IPS-18c (cell line): Measurements from ENCODE around the gene TEX2.
"Not testable (repeated sequence)": the region's sequence is repeated elsewhere in the genome, so short reads cannot be mapped to it uniquely, and the experiment has no call there.

Experiments used
- H3K4me3 ChIP-seq: 2 replicates; pipeline ENCODE4 v1.7.0; 2013; ENCODE audit warnings: low read depth, mild to moderate bottlenecking, low read length, moderate library complexity; ENCODE audit not compliant: insufficient read depth
- H3K9me3 ChIP-seq: one replicate; pipeline ENCODE4 v1.6.1; 2013; ENCODE audit warnings: mild to moderate bottlenecking, low read length, moderate library complexity; ENCODE audit not compliant: control insufficient read depth, insufficient read depth

TEX2 gene

GRCh38 chr17:64179024-64179423, 84.0 kb downstream of the TEX2 start:
- not testable (repeated sequence) for H3K4me3 ChIP-seq, H3K9me3 ChIP-seq

- Histone ChIP-seq H3K9me3 (no peaks in the 10 kb centered on the region), H3K4me3 (no peak overlapping the region)
Measured at GRCh38 chr17:64178011-64178825, 84.8 kb downstream of the TEX2 start.

GRCh38 chr17:64177311-64178010, 85.6 kb downstream of the TEX2 start:
- no peaks in the 10 kb centered on the region for H3K9me3 ChIP-seq
- no peak overlapping the region for H3K4me3 ChIP-seq

- H3K4me3 ChIP-seq = no peak overlapping the region
Measured at GRCh38 chr17:64176556-64176955, 86.5 kb downstream of the TEX2 start.

GRCh38 chr17:64174686-64175456, 88.2 kb downstream of the TEX2 start:
- Histone ChIP-seq H3K9me3 (no peaks in the 10 kb centered on the region), H3K4me3 (no peak overlapping the region)

More at GRCh38 chr17:64176556-64176955, 86.5 kb downstream of the TEX2 start:
- no peaks in the 10 kb centered on the region for H3K9me3 ChIP-seq

GRCh38 chr17:64173646-64174045, 89.4 kb downstream of the TEX2 start:
- Histone ChIP-seq H3K9me3 (no peaks in the 10 kb centered on the region), H3K4me3 (no peak overlapping the region)

- Histone ChIP-seq H3K4me3 (no peak overlapping the region), H3K9me3 (no peaks in the 10 kb centered on the region)
Measured at GRCh38 chr17:64172510-64172909, 90.5 kb downstream of the TEX2 start.

GRCh38 chr17:64171041-64171440, 92.0 kb downstream of the TEX2 start:
- no peaks in the 10 kb centered on the region for H3K9me3 ChIP-seq

GRCh38 chr17:64170286-64170685, 92.8 kb downstream of the TEX2 start:
- H3K9me3 ChIP-seq = no peaks in the 10 kb centered on the region
- no peak overlapping the region for H3K4me3 ChIP-seq

More at GRCh38 chr17:64171041-64171440, 92.0 kb downstream of the TEX2 start:
- no peak overlapping the region for H3K4me3 ChIP-seq

- H3K4me3 ChIP-seq, H3K9me3 ChIP-seq: not testable (repeated sequence)
Measured at GRCh38 chr17:64167666-64168065, 95.4 kb downstream of the TEX2 start.

- H3K9me3 ChIP-seq = no peaks in the 10 kb centered on the region
- no peak overlapping the region for H3K4me3 ChIP-seq
Measured at GRCh38 chr17:64166876-64167275, 96.2 kb downstream of the TEX2 start.

GRCh38 chr17:64165347-64165746, 97.7 kb downstream of the TEX2 start:
- Histone ChIP-seq H3K9me3 (no peaks in the 10 kb centered on the region), H3K4me3 (no peak overlapping the region)

GRCh38 chr17:64164596-64165285, 98.3 kb downstream of the TEX2 start:
- no peak overlapping the region for H3K4me3 ChIP-seq
- H3K9me3 ChIP-seq = no peaks in the 10 kb centered on the region

- no peak overlapping the region for H3K4me3 ChIP-seq
Measured at GRCh38 chr17:64163468-64163867, 99.6 kb downstream of the TEX2 start.

GRCh38 chr17:64162554-64162953, 100.5 kb downstream of the TEX2 start:
- no peaks in the 10 kb centered on the region for H3K9me3 ChIP-seq
- no peak overlapping the region for H3K4me3 ChIP-seq

More at GRCh38 chr17:64163468-64163867, 99.6 kb downstream of the TEX2 start:
- H3K9me3 ChIP-seq = no peaks in the 10 kb centered on the region

GRCh38 chr17:64161380-64162176, 101.5 kb downstream of the TEX2 start:
- no peak overlapping the region for H3K4me3 ChIP-seq
- no peaks in the 10 kb centered on the region for H3K9me3 ChIP-seq
